Measurements from ENCODE around the gene WIPF2.
A peak's percentile ranks its signal among the peaks of the same experiment; 100 is the strongest.

WIPF2 gene, protein sequence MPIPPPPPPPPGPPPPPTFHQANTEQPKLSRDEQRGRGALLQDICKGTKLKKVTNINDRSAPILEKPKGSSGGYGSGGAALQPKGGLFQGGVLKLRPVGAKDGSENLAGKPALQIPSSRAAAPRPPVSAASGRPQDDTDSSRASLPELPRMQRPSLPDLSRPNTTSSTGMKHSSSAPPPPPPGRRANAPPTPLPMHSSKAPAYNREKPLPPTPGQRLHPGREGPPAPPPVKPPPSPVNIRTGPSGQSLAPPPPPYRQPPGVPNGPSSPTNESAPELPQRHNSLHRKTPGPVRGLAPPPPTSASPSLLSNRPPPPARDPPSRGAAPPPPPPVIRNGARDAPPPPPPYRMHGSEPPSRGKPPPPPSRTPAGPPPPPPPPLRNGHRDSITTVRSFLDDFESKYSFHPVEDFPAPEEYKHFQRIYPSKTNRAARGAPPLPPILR

GRCh38 chr17:40218740-40219593 is at the start of gene WIPF2:
Gene WIPF2 (plus strand): TSS chr17:40219304. CDS start chr17:40256460, 37,156 bp downstream.
- DNase-seq = peak; percentile 88

DNA sequence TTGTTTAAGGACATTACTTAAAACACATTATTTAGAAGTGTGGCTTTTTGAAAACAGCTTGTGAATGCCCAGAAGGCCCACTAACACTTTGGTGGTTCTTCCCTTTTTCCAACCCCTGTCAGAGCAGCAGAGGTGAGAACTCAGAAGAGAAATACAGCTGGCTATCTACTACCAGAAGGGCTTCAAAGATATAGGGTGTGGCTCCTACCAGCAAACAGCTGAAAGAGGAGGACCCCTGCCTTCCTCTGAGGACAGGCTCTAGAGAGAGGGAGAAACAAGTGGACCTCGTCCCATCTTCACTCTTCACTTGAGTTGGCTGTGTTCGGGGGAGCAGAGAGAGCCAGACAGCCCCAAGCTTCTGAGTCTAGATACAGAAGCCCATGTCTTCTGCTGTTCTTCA is 48.8 kb upstream of the WIPF2 start:
- DNase-seq = no peak

- DNase-seq = no peak
Measured at GRCh38 chr17:40171750-40172149, 47.4 kb upstream of the WIPF2 start.

DNA sequence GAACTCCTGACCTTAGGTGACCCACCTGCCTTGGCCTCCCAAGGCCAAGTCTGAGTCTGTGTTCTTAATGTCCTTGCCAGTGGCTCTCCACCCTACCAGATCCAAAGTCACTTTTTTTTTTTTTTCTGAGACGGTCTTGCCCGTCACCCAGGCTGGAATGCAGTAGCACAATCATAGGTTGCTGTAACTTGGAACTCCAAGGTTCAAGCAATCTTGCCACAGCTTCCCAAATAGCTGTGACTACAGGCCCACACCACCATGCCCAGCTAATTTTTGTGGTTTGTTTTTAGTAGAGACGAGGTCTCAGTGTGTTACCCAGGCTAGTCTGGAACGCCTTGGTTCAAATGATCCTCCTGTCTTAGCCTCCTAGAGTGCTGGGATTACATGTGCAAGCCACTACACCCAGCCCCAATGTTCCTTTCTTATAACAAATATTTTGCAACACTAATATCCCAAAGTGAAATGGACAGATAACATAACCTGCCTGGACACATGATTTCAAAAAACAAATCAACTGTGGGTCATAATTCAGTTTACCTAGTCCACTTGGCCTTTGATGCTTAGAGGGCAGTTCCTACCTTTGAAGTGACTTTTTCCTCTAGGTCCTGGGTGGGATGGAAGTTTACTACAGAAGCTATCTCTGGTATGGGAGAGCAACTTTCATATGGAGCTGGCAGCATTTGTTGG is 45.9 kb upstream of the WIPF2 start:
- no peak for DNase-seq

GRCh38 chr17:40173778-40174135 is 45.3 kb upstream of the WIPF2 start:
- no peak for DNase-seq

- DNase-seq = no peak
Measured at GRCh38 chr17:40174514-40174913, 44.6 kb upstream of the WIPF2 start.

DNA sequence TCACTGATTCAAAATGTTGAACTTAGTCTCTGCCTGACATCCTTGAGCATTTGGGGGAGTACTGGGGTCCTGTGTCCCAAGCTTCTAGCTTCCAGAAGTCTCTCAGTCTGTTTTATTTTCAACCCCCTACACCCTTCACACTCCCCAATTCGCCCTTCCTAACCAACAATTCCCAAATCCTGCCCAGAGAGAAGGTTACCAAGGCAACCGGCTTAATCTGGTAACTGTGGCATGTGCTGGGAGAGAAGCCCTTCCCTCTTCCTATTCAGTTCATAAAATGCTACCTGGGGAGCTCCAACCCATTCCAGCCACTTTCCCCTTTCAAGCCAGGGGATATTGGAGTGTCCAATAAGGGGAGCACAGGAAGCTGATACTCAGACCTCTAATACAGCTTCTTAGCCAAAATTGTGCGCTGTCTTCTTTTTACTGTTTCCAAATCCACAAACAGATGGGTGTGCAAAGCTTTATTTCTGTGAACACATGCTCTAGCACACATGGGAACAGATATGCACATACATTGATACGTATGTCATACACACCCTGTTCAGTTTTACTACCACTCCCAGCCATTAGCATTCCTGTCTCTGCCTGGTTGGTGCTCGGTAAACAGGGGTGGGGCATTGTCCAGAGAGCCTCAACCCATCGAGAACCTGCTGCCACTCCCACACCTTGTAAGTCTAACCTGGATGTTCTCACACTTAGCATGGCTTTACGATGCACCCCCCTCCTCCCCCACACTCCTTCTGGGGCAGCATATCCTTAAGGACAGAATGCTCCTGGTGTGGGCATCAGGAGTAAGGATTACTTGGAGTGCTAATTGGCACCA is 43.0 kb upstream of the WIPF2 start:
- DNase-seq = no peak

DNA sequence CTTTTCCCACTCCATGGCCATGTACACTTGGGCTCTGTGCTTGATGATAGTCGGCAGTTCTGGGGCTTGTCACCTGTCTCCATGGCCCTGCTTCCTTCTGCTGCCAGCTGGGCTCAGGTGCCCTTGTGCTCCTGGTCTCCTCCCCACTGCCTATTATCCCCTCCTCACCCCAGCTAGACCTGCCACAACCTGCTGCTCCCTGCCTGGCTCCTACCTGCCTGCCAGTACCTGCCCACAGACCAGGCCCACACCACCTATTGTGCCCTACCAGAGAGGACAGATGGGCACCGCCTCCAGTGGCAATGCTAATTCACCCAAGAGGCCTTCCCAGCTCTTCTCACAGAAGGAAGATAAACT is 42.4 kb upstream of the WIPF2 start:
- no peak for DNase-seq

GRCh38 chr17:40177275-40177874 is 41.7 kb upstream of the WIPF2 start, which contains the start of gene RAPGEFL1:
Gene RAPGEFL1 (plus strand): TSS chr17:40177470. CDS start chr17:40177862, 392 bp downstream.
- DNase-seq = no peak

- DNase-seq = no peak
Measured at GRCh38 chr17:40178021-40178601, 41.0 kb upstream of the WIPF2 start.

- DNase-seq = no peak
Measured at GRCh38 chr17:40178660-40179059, 40.4 kb upstream of the WIPF2 start.

DNA sequence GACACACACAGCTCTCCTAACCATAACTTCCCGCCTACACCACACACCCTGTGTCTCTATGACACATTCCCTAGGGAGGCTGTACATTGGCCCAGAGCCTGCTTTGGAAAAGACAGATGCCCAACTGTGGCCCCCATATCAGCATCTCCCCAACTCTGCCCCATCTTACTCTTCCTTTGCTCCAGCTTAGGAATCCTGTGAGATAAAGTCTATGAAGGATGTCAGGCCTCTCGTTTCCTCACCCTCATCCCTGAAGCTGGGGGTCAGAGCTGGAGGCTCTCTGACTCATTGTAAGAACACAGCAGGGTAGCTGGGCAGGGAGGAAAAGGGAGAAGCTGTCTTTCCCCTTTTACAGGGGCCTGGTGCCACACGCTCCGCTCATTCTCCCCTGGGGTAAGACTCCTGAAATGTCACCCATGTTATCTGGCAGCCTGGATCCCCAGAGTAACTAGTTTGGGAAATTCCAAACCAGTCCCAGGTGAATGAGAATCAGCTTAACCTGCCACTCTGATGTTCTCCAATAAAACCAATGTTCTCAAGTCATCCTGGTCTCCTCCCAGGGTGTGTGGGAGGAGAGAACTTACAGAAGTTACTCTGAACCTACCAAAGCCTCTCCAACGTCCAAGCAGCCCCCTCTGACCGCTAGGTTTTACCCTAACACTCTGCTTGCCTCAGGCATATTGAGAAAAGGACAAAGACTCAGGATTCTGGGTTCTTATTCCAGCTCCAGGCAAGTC is 39.0 kb upstream of the WIPF2 start:
- no peak for DNase-seq

DNA sequence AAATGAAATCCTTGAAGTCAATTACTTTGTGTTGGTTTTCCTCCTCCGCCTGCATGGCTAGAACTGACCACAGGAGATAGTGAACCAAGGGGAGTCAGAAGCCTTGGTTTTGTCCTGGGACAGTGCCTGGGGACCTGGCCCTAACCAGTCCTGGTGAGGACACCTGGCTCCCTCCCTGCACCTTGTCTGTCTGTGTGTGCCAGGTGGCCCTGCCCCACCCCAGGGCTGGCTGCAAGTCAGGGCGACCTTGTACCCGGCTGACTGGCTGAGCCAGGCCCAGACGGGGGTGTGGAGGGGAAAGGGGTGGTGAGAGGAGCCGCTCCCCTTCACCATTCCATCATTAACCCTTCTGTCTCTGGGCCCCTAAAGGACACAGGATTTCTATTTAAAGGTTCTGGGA is 38.4 kb upstream of the WIPF2 start:
- no peak for DNase-seq

GRCh38 chr17:40181205-40181604 is 37.9 kb upstream of the WIPF2 start:
- no peak for DNase-seq

DNA sequence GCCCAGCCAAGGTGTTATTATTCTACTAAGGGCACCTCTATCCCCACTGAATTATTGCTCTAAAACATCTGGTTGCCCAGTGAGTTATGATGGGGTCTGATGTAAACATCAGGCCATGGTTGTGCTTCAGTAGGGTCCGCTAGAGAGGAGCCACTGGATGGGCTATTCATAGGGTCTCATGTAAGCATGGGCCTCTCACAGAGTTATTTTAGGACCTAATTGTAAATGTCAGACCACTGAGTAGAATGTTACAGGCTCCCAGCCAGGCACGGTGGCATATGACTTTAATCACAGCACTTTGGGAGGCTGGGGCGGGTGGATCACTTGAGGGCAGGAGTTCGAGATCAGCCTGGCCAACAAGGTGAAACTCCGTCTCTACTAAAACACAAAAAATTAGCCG is 36.5 kb upstream of the WIPF2 start:
- DNase-seq = no peak

GRCh38 chr17:40187238-40187637 is 31.9 kb upstream of the WIPF2 start:
- no peak for DNase-seq

DNA sequence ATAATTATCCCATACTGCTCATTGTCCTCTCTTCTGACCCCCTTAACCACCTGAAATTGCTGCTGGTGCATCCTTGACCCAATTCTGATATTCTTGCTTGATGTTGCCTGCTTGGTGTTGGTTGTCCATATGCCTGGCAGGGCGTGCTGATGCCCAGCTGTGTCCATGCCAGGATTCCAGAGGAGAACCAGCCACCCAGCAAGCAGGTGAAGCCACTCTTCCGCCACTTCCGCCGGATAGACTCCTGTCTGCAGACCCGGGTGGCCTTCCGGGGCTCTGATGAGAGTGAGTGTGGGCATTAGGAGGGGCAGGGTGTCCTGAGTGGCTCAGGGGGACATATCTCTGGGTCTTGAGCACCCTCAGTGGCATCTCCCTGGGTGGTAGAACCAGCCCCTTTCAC is 30.4 kb upstream of the WIPF2 start:
- no peak for DNase-seq

DNA sequence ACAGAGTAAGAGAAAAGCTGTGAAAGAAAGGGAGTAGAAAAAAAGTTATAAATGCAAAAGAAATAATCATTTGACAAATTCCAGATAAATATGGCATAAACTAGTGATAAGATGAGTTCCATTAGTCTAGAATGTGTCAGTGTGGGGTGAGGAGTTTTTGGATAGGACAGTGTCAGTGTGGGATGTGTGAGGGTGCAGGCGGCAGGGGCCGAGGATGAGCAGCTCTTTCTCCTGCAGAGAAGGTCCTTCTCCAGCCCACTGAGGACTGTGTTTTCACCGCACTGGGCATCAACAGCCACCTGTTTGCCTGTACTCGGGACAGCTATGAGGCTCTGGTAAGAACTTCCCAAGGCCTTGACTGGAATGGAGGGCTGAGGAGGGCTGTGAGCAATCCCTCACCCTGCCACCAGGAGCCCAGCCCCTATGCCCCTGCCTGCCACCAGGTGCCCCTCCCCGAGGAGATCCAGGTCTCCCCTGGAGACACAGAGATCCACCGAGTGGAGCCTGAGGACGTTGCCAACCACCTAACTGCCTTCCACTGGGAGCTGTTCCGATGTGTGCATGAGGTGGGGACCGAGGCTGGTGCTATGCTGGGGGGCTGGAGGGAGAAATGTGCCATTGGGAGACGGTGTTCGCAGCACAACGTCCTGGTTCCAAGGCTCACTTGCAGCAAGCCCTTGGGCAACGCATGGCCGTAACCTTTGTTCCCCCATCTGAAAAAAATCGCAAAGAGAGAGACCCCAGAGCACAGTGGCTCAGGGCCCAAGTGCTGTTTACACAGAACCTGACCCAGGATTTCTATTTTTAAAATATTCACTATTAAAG is 28.7 kb upstream of the WIPF2 start:
- no peak for DNase-seq

DNA sequence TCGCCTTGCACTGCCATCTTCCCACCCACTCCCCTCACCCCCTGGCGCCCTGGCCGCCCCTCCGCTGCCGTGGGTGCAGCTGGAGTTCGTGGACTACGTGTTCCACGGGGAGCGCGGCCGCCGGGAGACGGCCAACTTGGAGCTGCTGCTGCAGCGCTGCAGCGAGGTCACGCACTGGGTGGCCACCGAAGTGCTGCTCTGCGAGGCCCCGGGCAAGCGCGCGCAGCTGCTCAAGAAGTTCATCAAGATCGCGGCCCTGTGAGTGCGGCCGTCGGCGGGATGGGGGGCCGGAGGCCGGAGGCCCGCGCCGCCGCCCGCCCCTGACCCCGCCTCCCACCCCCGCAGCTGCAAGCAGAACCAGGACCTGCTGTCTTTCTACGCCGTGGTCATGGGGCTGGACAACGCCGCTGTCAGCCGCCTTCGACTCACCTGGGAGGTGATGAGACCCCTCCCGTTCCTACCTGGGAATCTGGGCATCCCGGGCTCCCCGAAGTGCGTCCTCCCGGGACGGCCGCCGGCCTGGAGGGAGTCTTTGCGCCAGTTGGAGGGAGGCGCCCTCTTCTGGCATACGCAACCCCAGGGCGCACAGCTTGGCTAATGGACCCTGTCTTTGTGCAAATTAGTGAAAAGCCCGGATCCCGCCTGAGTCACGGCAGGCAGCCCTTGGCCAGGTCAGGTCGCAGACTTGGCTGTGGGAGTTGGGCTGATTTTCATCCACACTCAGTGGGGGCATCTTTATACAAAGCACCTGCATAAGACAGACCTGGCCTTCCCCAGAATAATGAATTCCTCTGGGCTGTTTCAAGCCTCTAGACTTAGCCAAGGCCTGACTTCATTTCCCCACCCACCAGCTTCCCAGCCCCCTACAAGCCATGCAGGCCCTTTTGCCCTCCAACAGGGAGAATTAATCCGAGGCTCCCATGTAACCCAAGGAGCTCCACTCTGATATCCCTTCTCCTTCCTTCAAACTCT is 27.6 kb upstream of the WIPF2 start:
- peak; percentile 42 for DNase-seq

Measured in GOT3 (cell line).